Breast epithelium (tissue), 4 donors: ENCODE measurements around the gene ROPN1L. TPM values are rescaled to one million over a fixed set of nuclear protein-coding genes. Genes with fewer than 3 reads are reported as not detected.

Source experiments
- DNase-seq, 2 donors: peaks; one replicate each; pipeline ENCODE4 v3.0.0-alpha.2; 2019; ENCODE audit warnings: low spot score in 2 of 2
- H3K27ac ChIP-seq, 2 donors: fragments of 200-600 bp; sonication (generic) in 1 of 2; one replicate each; pipeline ENCODE4 v1.5.1; 2016 to 2019; ENCODE audit warnings: mild to moderate bottlenecking in 1 of 2
- H3K27me3 ChIP-seq, 2 donors: fragments of 200-600 bp; sonication (generic) in 1 of 2; one replicate each; pipeline versions ENCODE4 v1.5.1 to v1.6.0; 2017 to 2019; ENCODE audit warnings: control low read depth in 1 of 2, mild to moderate bottlenecking in 1 of 2
- H3K36me3 ChIP-seq: fragments of 200-600 bp; one replicate; pipeline ENCODE4 v1.5.1; 2019
- H3K4me1 ChIP-seq, 2 donors: fragments of 200-600 bp; sonication (generic); one replicate each; pipeline ENCODE4 v1.5.1; 2016 to 2019; ENCODE audit warnings: control low read depth in 1 of 2
- H3K4me3 ChIP-seq, 3 donors: fragments of 200-600 bp; sonication (generic); 1 replicate in 2 of 3; 2 replicates in 1 of 3; pipeline ENCODE4 v1.5.1; 2016 to 2019; ENCODE audit warnings: mild to moderate bottlenecking in 3 of 3, moderate library complexity in 2 of 3
- H3K9me3 ChIP-seq, 2 donors: fragments of 200-600 bp; sonication (generic) in 1 of 2; one replicate each; pipeline ENCODE4 v1.5.1; 2016 to 2019; ENCODE audit warnings: control low read depth in 1 of 2
- POLR2A ChIP-seq: fragments of 450-650 bp; IDR thresholded peaks from one replicate; pipeline ENCODE4 v1.6.1; 2016; ENCODE audit warnings: antibody characterized with exemption, mild to moderate bottlenecking, moderate library complexity
- POLR2AphosphoS5 ChIP-seq, 3 donors: sonication (generic); formaldehyde crosslinking; IDR thresholded peaks; one replicate each; pipeline ENCODE4 v1.6.1; 2017; ENCODE audit warnings: antibody characterized with exemption in 3 of 3
- intact Hi-C: fragments of 100-400 bp; cut with DNase I; formaldehyde crosslinking; loops from one replicate; pipeline ENCODE4 v1.15.1; 2023; ENCODE audit warnings: low total_unique reads
- total RNA-seq, 3 donors: library from RNA; depleted of rRNA; stranded (reverse); fragments of >200 nt; gene quantifications; one replicate each; pipeline ENCODE4 v1.1.0, GENCODE V29; 2016
- TF ChIP-seq, protein P1 (sequence below), 3 donors: fragments of 450-650 bp; IDR thresholded peaks; one replicate each; pipeline ENCODE4 v1.5.1; 2016 to 2017; ENCODE audit warnings: antibody characterized with exemption in 3 of 3, mild to moderate bottlenecking in 3 of 3, moderate library complexity in 3 of 3

ROPN1L gene
- total RNA-seq, 3 donors from 2014 or later, result 0.29 to 2.9 (median 0.48) TPM

DNA sequence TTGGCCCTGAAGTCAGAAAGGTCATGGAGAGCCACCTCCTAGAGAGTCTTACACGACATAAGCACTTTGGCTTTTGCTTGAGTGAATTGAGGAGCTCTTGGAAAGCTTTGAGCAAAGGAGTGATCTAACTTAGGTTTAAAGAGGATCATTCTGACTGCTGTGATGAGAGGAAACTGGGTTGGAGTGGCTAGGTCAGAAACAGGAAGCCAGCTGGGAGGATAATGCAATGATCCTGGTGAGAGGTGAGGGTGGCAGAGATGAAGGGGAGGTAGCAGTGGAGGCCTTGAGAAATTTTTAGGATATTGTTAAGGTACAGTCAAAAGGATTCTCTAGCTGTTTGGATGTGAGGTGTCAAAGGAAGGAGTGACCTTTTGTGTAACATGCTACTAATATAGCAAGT is 32.2 kb upstream of the ROPN1L start:
- Histone ChIP-seq H3K27ac (no peak overlapping the region), H3K4me1 (no peaks in the 10 kb centered on the region), H3K36me3 (no peaks in the 10 kb centered on the region), H3K9me3 (no peaks in the 10 kb centered on the region), H3K4me3 (no peak overlapping the region), H3K27me3 (no peaks in the 10 kb centered on the region)
- DNase-seq, result no peak
- TF ChIP-seq POLR2A (no peak), POLR2AphosphoS5 (IDR thresholded peaks at IDR 0.05) (no peak)
- TF ChIP-seq, protein P1, sequence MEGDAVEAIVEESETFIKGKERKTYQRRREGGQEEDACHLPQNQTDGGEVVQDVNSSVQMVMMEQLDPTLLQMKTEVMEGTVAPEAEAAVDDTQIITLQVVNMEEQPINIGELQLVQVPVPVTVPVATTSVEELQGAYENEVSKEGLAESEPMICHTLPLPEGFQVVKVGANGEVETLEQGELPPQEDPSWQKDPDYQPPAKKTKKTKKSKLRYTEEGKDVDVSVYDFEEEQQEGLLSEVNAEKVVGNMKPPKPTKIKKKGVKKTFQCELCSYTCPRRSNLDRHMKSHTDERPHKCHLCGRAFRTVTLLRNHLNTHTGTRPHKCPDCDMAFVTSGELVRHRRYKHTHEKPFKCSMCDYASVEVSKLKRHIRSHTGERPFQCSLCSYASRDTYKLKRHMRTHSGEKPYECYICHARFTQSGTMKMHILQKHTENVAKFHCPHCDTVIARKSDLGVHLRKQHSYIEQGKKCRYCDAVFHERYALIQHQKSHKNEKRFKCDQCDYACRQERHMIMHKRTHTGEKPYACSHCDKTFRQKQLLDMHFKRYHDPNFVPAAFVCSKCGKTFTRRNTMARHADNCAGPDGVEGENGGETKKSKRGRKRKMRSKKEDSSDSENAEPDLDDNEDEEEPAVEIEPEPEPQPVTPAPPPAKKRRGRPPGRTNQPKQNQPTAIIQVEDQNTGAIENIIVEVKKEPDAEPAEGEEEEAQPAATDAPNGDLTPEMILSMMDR (IDR thresholded peaks at IDR 0.05), result no peak
- intact Hi-C loops, result no loop called here

DNA sequence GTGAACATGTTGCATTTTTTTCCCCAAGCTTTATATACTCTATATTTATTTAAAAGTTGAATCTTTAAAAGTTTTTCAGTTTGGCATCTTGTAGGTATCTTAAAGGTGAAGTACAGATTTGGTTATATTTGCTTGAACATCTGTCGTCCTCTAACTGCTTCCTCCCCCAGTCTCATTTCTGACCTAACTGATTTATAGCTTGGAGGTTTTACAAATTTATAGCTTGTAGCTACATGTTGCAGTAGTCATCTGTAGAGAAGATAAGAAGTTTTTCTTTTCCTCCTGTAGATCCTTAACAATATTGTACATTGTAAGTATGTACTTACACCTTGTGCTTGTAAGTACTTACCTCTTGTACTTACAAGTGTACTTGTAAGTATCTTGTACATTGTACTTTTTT is 31.0 kb upstream of the ROPN1L start:
- intact Hi-C loops, result no loop called here

DNA sequence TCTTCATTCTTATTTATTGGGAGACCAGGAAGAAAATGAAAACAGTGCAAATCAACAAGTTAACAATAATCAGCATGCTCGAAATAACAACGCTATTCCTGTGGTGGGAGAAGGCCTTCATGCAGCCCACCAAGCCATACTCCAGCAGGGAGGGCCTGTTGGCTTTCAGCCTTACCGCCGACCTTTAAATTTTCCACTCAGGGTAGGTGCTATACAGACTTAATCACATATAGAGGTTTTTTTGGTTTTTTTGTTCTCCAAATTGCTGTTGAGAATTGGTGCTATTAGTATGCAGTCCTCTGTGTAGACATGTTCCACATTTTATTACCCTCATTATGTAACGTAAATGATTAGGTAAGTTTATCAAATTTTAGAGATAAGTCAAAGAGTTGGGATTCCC is 30.3 kb upstream of the ROPN1L start:
- intact Hi-C loops, result no loop called here
- no peaks in the 10 kb centered on the region for H3K9me3 ChIP-seq
- H3K36me3 ChIP-seq, result no peaks in the 10 kb centered on the region

More for the DNA sequence above, 31.0 kb upstream of the ROPN1L start:
- no peak overlapping the region for H3K4me3 ChIP-seq
- no peaks in the 10 kb centered on the region for H3K9me3 ChIP-seq
- DNase-seq, result no peak
- TF ChIP-seq, protein P1 (IDR thresholded peaks at IDR 0.05), result no peak
- TF ChIP-seq POLR2A (no peak), POLR2AphosphoS5 (IDR thresholded peaks at IDR 0.05) (no peak)
- H3K4me1 ChIP-seq, result no peaks in the 10 kb centered on the region
- H3K27ac ChIP-seq, result no peak overlapping the region
- no peaks in the 10 kb centered on the region for H3K36me3 ChIP-seq
- no peaks in the 10 kb centered on the region for H3K27me3 ChIP-seq

DNA sequence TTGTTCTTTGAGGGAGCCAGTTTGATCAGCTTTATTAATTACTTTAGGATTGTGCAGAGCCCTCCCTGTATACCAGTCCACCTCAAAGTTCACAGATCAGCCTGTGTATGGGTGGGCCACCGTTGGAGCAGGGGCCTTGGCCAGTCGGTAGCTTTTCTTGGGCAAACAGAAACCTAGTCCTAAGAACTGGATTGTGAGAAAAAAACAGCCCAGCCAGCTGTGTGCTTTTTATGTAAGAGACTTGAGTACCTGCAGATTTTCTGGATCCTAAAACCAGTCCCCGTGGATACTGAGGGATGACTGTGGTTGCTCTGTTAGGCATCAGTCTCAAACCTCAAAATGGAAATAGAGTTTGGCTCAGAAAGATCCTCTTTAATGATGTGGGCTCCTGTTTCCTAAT is 24.8 kb upstream of the ROPN1L start:
- no peak overlapping the region for H3K27ac ChIP-seq

More for the DNA sequence above, 30.3 kb upstream of the ROPN1L start:
- TF ChIP-seq, protein P1 (IDR thresholded peaks at IDR 0.05), result no peak
- TF ChIP-seq POLR2A (no peak), POLR2AphosphoS5 (IDR thresholded peaks at IDR 0.05) (no peak)
- H3K27ac ChIP-seq, result no peak overlapping the region
- H3K27me3 ChIP-seq, result no peaks in the 10 kb centered on the region
- H3K4me3 ChIP-seq, result no peak overlapping the region
- no peak for DNase-seq
- H3K4me1 ChIP-seq, result no peaks in the 10 kb centered on the region

DNA sequence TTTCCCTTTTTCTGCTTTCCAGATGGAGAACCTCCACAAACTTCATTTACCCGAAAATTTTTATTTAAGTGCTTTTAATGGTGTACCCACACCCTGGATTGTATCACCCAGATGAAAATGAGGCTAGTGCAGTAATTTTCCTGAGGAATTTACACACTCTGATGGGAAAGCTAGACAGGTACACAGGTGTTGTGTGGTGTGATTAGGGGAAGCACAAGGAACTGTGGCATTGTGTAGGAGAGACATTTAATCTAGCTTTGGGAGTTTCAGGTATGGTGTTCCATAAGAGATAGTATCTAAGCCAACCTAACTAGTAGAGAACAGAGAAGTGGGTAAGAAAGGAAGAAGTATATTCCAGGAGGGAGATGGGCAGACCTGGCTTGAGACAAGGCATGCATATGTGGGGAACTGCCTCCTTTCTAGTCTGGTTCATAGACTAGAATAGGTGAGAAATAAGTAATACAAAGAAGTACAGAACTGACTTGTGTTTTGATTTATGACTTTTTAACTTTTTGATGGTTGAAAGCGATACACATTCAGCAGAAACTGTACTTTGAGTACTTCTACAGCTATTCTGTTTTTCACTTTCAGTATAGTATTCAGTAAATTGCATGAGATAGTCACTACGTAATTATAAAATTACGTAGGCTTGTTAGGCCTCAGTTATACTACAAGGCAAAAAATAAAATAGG is 22.9 kb upstream of the ROPN1L start:
- Histone ChIP-seq H3K36me3 (peaks cover 6% of the 10 kb centered on the region), H3K4me1 (no peaks in the 10 kb centered on the region), H3K9me3 (no peaks in the 10 kb centered on the region), H3K27ac (no peak overlapping the region), H3K27me3 (no peaks in the 10 kb centered on the region), H3K4me3 (no peak overlapping the region)
- intact Hi-C loops, result loop anchor here (2.0 kb wide), 1 partner anchor 46 kb away; no protein-coding TSS in a partner anchor
- no peak for DNase-seq
- TF ChIP-seq POLR2A, result no peak
- TF ChIP-seq, protein P1 (IDR thresholded peaks at IDR 0.05), result no peak
- TF ChIP-seq POLR2AphosphoS5 (IDR thresholded peaks at IDR 0.05), result no peak

More for the DNA sequence above, 24.8 kb upstream of the ROPN1L start:
- intact Hi-C loops, result no loop called here
- TF ChIP-seq POLR2AphosphoS5 (IDR thresholded peaks at IDR 0.05) (no peak), POLR2A (no peak)
- TF ChIP-seq, protein P1 (IDR thresholded peaks at IDR 0.05), result no peak
- Histone ChIP-seq H3K4me1 (no peaks in the 10 kb centered on the region), H3K36me3 (no peaks in the 10 kb centered on the region), H3K9me3 (no peaks in the 10 kb centered on the region), H3K4me3 (no peak overlapping the region), H3K27me3 (no peaks in the 10 kb centered on the region)
- no peak for DNase-seq
